Measurements from ENCODE around the gene WNT9A.

The WNT9A gene

DNA sequence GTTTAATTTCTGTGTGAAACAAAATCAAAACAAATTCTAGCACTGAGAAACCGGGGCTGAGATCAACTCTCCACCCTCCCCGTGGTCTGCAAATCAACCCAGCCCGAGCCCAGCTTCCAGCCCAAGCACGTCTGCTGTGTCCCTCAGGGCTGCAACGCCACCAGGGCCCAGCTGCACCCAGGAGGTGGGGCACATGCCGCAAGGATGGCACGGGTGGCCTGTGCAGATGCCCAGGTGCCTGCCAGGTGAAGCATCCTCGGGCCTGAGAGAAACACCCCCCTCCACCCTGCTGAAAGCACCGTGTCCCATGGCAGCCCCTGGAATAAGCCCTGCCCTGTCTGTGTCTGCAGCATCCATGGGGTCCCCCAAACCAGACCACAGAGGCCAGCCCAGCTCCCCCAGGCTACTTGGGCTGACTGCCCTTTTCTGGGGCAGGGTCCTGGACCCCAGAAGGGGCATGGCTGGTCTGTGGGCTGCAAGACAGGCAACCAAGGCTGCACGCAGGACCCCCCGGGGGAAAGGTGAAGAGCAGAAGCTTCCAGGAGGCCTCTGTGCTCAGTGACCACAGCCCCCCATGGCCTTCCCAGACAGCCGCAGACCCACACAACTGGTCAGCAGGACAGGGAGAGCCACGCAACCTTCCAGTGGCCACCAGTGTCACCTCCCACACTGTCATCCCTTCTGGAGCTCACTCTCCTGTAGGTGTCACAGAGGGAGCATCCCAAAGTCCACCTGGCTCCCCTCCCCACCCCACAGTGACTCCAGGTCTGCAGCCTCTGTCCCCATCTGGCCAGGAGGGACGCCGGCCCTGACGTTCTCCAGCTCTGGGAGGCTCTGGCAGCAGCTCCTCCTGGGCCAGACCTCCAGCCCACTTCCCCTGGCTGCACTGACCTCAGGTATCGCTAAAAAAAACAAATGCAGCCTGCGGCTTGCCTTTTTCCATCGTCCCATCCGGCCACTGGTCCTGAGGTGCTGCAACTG is 7.7 kb downstream of the WNT9A start:
- Mint-ChIP-seq H3K36me3 (no peaks in the 10 kb centered on the region), H3K9me3 (no peaks in the 10 kb centered on the region), H3K4me1 (no peaks in the 10 kb centered on the region), H3K27me3 (peaks cover 20% of the 10 kb centered on the region), H3K4me3 (no peak overlapping the region), H3K27ac (no peak overlapping the region)
- DNase-seq (ENCODE audit: low spot score in 2 of 2) (no peak), ATAC-seq (ENCODE audit: low read depth) (no peak)

DNA sequence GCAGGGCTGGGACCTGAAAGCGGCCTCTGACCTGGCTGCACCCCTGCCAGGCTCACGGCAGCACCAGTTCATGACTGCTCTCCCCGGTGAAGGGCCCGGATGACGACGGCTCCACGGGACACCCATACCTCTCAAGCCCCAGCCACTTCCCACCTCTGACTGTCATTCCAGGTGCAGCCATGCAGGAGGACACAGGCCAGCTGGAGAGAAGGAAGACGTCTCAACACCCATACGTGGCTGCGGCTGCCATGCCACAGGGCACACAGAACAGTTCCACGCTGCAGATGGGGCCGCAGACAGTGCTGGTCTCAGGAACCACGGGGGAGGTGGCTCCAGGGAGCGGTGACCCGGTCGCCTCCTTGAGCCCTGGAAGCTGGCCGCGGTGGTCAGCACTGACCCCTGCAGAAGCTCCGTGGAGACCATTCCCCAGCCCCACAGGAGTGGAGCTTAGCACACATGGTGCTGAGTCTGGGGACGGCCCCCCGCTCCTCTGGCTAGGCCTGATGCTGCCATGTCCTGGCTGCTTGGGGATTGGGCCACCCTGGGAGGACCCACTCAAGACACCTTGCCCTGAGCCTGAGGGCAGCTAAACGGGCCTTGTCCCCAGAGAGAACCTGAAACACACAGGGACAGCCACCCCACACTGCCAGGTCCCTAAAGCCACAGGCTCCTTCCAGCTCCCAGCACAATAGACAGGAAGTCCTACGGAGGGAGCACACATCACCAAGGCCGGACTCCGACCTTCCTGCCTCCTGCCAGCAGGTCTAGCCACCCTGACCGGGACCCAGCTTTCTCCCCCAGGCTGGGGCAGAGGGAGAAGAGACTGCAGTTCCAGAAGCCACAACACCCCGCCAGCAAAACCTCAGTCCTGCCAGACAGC is 8.6 kb downstream of the WNT9A start:
- H3K27me3 Mint-ChIP-seq, result peaks cover 19% of the 10 kb centered on the region
- DNase-seq (ENCODE audit: low spot score in 2 of 2) (no peak), ATAC-seq (ENCODE audit: low read depth) (no peak)
- H3K36me3 Mint-ChIP-seq, result no peaks in the 10 kb centered on the region
- no peak overlapping the region for H3K4me3 Mint-ChIP-seq
- H3K27ac Mint-ChIP-seq, result no peak overlapping the region
- H3K4me1 Mint-ChIP-seq, result no peaks in the 10 kb centered on the region
- no peaks in the 10 kb centered on the region for H3K9me3 Mint-ChIP-seq

DNA sequence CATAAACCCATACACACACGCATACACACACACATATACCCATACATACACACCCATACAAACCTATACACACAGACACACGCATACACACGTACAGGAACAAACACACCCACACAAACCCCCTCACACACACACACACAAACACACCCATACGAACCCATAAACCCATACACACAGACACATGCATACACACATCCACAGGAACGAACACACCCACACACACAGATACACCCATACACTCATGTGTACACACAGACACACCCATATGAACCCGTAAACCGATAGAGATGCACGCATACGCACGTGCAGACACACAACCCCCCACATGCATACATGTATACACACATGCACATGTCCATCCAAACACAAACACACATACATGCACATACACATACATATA is 9.5 kb downstream of the WNT9A start:
- peaks cover 15% of the 10 kb centered on the region for H3K27me3 Mint-ChIP-seq
- DNase-seq (ENCODE audit: low spot score in 2 of 2) (no peak), ATAC-seq (ENCODE audit: low read depth) (no peak)
- no peak overlapping the region for H3K4me3 Mint-ChIP-seq
- no peaks in the 10 kb centered on the region for H3K9me3 Mint-ChIP-seq
- H3K36me3 Mint-ChIP-seq, result no peaks in the 10 kb centered on the region
- H3K4me1 Mint-ChIP-seq, result no peaks in the 10 kb centered on the region
- no peak overlapping the region for H3K27ac Mint-ChIP-seq

DNA sequence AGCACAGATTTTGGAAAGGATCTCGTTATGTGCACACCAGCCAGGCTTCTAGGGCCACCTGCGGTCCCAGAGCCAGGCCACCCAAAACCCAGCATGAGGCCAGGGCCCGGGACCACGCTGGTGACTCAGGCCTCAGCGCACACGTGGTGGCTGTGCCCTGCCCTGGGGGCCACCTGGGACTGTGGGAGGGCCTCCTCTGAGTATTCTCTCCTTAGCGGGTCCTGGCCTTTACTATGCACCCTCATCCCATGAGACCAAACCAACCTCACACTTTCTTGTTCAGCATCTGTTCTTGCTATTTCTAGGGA is 9.9 kb downstream of the WNT9A start:
- Mint-ChIP-seq H3K27ac (no peak overlapping the region), H3K9me3 (no peaks in the 10 kb centered on the region)
- no peak for DNase-seq (ENCODE audit: low spot score in 2 of 2)

DNA sequence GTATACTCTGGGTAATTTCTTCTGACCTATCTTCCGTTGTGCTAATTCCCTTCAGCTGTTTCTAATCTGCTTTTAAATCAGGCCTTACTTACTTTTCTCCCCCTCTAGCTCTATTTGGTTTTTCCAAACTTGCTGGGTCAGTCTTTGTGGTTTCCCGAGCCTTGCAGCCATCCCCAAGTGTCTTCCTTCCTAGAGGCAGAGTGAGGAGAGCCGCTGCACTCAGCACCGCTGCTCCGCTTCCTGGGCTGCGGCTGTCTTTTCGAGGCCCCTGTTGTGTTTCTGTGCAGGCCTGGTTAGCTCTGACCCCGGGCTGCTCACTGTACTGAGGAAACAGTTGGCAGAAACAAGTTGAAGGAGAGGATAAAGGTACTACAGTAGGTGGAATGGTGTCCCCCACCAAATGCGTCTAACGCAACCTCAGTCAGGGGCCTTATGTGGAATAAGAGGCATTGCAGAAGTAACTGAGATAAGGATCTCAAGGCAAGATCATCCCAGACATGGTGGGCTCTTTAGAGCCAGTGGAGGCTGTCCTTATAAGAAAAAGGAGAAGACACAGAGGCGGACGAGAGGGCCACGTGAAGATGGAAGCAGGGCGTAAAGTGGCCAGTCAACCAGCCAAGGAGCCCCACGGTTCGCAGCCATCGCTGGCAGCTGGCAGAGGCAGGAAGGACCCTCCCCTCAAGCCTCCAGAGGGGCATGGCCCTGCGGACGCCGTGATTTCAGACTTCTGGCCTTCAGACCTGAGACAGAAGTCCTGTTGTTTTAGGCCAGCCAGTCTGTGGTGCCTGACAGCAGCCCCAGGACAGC is 10.5 kb downstream of the WNT9A start:
- no peaks in the 10 kb centered on the region for H3K36me3 Mint-ChIP-seq
- H3K27ac Mint-ChIP-seq, result no peak overlapping the region
- H3K4me3 Mint-ChIP-seq, result no peak overlapping the region
- no peak for DNase-seq (ENCODE audit: low spot score in 2 of 2)
- no peaks in the 10 kb centered on the region for H3K9me3 Mint-ChIP-seq
- no peaks in the 10 kb centered on the region for H3K4me1 Mint-ChIP-seq
- peaks cover 12% of the 10 kb centered on the region for H3K27me3 Mint-ChIP-seq
- no peak for ATAC-seq (ENCODE audit: low read depth)

More for the DNA sequence above, 9.9 kb downstream of the WNT9A start:
- no peaks in the 10 kb centered on the region for H3K4me1 Mint-ChIP-seq
- no peak for ATAC-seq (ENCODE audit: low read depth)
- no peaks in the 10 kb centered on the region for H3K36me3 Mint-ChIP-seq
- peaks cover 14% of the 10 kb centered on the region for H3K27me3 Mint-ChIP-seq
- H3K4me3 Mint-ChIP-seq, result no peak overlapping the region

DNA sequence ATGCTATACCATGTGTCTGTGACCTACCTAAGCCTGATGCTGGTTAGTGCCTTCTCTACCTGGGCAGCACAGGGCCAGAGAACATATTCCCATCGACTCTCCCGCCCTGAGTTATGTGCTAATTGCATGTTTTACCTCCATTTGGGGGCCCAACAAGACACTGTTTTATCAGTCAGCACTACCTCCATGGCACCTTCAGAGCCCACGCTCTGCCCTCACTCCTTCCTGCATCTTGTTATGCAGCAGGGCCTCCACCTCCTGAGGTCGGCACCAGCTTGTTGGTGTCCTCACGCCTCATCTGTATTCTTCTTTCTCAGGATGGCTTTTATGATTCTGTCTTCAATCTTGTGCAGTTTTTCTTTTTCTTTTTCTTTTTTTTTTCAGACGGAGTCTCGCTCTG is 11.9 kb downstream of the WNT9A start:
- Mint-ChIP-seq H3K27me3 (peaks cover 12% of the 10 kb centered on the region), H3K27ac (no peak overlapping the region), H3K4me3 (no peak overlapping the region), H3K4me1 (no peaks in the 10 kb centered on the region), H3K36me3 (no peaks in the 10 kb centered on the region), H3K9me3 (no peaks in the 10 kb centered on the region)
- DNase-seq (ENCODE audit: low spot score in 2 of 2) (no peak), ATAC-seq (ENCODE audit: low read depth) (no peak)

DNA sequence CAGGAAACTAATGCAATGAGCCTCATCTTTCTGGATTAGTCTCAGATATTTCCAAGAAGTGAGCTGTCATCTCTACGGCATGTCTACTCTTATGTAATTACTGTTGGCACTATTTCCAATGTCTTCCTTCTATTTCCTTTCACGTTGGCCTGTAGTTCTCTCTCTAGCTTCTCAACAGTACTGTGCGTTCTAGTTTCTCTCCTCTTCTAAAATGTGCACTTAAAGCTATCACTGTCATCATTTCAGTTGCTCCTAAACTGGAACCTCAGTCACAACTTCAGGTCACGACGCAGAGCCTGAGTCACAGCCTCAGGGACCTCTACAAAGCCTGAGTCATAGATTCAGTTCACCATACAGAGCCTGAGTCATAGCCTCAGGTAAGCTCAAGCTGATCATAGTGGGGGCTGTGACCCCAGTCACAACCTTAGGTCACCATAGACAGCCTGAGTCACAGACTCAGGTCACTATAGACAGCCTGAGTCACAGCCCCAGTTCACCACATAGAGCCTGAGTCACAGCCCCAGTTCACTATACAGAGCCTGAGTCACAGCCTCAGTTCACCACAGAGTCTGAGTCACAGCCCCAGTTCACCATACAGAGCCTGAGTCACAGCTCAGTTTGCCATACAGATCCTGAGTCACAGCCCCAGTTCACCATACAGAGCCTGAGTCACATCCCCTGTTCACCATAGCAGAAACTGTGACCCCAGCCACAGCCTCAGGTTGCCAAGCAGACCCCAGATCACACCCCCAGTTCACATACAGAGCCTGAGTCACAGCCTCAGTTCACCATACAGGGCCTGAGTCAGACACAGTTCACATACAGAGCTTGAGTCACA is 13.0 kb downstream of the WNT9A start:
- Mint-ChIP-seq H3K27ac (no peak overlapping the region), H3K4me1 (no peaks in the 10 kb centered on the region), H3K36me3 (no peaks in the 10 kb centered on the region), H3K27me3 (peaks cover 12% of the 10 kb centered on the region), H3K4me3 (no peak overlapping the region), H3K9me3 (no peaks in the 10 kb centered on the region)
- ATAC-seq (ENCODE audit: low read depth) (no peak), DNase-seq (ENCODE audit: low spot score in 2 of 2) (no peak)

DNA sequence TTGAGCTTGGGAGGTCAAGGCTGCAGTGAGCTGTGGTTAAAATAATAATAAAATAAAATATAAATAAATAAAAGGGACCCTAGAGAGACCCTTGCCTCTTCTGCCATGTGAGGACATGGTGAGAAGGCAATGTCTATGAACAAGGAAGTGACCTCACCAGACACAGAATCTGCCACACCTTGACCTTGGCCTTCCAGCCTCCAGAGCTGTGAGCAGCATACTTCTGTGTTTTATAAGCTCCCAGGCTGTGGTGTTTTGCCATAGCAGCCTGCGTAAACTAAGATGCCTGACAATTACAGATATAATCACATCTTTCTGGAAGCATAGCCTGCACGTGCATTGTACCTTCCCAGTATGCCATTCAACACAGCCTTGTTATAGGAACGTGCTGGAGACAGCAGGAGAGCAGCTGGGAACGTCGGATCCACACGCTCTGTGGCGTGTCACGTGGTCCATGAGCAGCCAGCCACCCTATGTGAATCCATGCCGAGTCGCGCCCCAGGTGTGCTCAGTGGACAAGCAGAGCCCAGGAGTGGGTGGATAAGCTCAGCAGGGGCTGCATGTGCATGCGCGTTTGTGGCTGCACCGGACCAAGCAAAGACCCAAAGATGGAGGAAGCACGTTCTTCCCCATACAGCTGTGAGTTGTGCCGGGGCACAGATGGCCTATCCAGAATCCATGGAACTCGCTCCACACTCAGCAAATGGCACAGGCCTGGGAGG is 17.8 kb downstream of the WNT9A start:
- DNase-seq (ENCODE audit: low spot score in 2 of 2) (no peak), ATAC-seq (ENCODE audit: low read depth) (no peak)
- no peaks in the 10 kb centered on the region for H3K36me3 Mint-ChIP-seq
- no peaks in the 10 kb centered on the region for H3K4me1 Mint-ChIP-seq
- H3K4me3 Mint-ChIP-seq, result no peak overlapping the region
- H3K27me3 Mint-ChIP-seq, result peaks cover 2% of the 10 kb centered on the region
- H3K9me3 Mint-ChIP-seq, result no peaks in the 10 kb centered on the region
- H3K27ac Mint-ChIP-seq, result no peak overlapping the region

DNA sequence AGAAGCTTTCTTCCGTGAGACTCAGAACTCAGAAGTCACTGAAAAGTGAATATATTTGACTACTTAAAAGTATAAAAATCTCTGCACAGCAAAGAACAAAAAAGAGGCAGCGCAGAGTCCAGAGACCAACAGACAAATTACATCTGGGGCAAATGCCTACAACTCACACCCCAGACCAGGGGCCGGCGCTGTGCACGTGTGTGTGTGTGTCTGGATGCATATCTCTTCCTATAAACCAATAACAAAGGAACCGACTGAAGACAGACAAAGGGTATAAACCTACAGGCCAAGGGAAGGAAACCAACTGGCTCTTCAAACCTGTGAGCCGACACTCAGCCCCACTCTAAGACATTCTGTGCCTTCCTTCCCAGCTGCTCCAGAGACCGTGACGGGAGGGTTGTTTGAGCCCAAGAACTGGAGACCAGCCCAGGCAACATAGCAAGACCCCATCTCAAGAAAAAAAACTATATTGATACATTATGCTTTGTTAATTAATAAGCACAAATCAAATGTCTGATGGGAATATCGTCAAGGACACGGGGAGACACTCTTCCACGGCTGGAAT is 18.8 kb downstream of the WNT9A start:
- Mint-ChIP-seq H3K9me3 (no peaks in the 10 kb centered on the region), H3K27me3 (peaks cover 5% of the 10 kb centered on the region), H3K4me3 (no peak overlapping the region), H3K27ac (no peak overlapping the region), H3K4me1 (no peaks in the 10 kb centered on the region), H3K36me3 (no peaks in the 10 kb centered on the region)
- no peak for DNase-seq (ENCODE audit: low spot score in 2 of 2)
- ATAC-seq (ENCODE audit: low read depth), result no peak

DNA sequence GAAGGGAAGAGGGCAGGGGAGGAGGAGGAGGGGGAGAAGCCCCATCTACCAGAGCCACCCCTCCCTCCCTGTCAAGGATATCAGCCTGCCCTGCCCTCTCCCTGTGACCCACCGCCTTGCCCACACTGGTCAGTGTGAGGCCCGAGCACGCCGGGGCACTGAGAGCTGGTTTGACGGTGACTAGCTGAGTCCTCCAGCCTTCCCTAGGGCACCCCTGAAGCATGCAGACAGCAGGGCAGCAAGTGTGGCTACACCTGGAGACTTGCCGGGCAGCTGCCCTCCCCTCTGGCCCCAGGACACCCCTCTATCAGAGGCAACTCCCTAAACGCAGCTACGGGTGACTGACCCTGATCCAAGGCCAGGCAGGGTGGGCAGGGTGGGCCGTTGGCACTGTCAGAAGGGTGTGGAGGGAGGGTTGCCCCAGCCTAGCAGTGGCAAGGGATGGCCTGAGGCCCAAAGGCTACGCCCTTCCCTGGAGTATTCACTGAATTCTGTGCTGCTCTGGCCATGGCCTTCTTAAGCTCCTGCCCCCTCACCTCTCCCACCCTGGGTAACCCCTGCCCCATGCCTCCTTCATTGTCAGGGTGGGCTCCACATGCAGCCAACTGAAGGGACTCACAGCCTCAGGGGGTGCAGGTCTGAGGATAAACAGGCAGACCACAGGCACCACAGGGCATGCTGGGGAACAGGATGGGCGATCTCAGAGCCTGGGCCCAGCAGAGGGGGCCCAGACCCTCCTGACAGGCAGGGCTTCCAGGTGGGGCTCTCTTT is 19.6 kb downstream of the WNT9A start:
- H3K4me3 Mint-ChIP-seq, result no peak overlapping the region
- no peak overlapping the region for H3K27ac Mint-ChIP-seq
- H3K4me1 Mint-ChIP-seq, result no peaks in the 10 kb centered on the region
- no peaks in the 10 kb centered on the region for H3K36me3 Mint-ChIP-seq
- no peaks in the 10 kb centered on the region for H3K9me3 Mint-ChIP-seq
- ATAC-seq (ENCODE audit: low read depth) (no peak), DNase-seq (ENCODE audit: low spot score in 2 of 2) (no peak)
- H3K27me3 Mint-ChIP-seq, result peaks cover 5% of the 10 kb centered on the region

DNA sequence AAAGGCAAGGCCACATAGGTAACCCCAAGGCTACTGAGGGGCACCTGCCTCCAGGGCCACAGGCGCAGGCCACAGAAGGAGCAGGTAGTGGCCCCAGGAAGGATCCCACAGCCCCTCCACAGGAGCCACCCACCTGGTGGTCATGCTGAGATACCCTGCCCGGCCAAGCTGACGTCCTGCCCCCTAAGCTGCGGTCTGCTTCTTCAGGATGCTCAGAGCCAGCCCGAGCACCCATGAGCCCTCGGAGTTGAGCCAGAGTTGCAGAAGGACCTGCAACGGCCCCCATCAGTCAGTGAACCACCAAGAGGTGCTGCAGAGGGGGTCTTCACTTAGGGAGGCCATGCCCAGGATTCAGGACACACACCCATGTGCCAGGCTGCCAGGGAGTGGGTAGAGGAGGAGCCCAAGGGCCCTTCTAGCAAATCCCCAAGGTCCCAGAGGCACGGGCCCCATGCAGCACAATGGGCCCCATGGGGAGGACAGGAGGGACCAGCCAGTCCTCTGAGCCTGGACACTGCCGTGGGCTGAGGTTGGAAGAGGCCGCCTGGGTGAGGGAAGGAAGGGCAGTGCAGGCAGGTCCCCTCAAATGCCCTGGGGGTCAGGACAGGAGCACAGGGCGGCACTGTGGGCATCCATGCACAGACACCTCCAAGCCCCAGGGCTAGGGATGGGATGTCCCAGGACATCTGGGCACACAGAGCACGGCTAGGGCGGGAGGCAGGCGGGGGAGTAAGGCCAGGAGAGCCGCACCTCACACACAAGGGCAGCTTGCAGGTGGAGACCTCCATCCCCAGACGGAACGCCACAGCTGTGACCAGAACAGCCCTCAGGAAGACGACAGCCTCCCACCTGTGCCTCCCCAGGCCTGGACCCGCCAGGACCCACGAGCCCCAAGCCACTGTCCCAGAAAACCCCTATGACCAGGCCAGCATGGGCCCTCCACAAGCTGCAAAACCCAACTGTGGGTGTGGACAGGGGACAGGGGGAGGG is 20.5 kb downstream of the WNT9A start:
- no peak for ATAC-seq (ENCODE audit: low read depth)
- no peak overlapping the region for H3K4me3 Mint-ChIP-seq
- H3K36me3 Mint-ChIP-seq, result no peaks in the 10 kb centered on the region
- no peaks in the 10 kb centered on the region for H3K9me3 Mint-ChIP-seq
- H3K4me1 Mint-ChIP-seq, result no peaks in the 10 kb centered on the region
- DNase-seq (ENCODE audit: low spot score in 2 of 2), result no peak
- H3K27ac Mint-ChIP-seq, result no peak overlapping the region
- peaks cover 5% of the 10 kb centered on the region for H3K27me3 Mint-ChIP-seq
